K562 (cell line): ENCODE data around the gene RREB1. TPM values are rescaled to one million over a fixed set of nuclear protein-coding genes. Genes with fewer than 3 reads are reported as not detected.

Experiments
- ATAC-seq: fragments of 200-7000 bp; cut with Tn5 transposase; 3 replicates; pipeline ENCODE4 v1.9.1; 2020; ENCODE audit warnings: moderate library complexity
- BruUV-seq: library from RNA; stranded (reverse); fragments of 400-500 nt; replicated peaks from 2 replicates; lab custom pipeline; 2021; lab: Mats Ljungman, UMichigan
- CTCF ChIA-PET: fragments of 300-600 bp; formaldehyde crosslinking; extraction: SDS; loops from one replicate; lab custom pipeline; 2021; ENCODE audit warnings: low intra/inter-chr PET ratio; lab: Yijun Ruan, JAX
- POLR2A ChIA-PET: fragments of 300-600, 350-650 bp; sonication (Branson Sonifier 250); formaldehyde crosslinking; extraction: SDS; loops from one replicate; lab custom pipeline; 2021; ENCODE audit warnings: antibody characterized with exemption, inconsistent platforms; lab: Yijun Ruan, JAX
- DNase-seq, 4 experiments: peaks; one replicate each; pipeline versions ENCODE4 v3.0.0 to v3.0.0-alpha.2; 2011 to 2018; ENCODE audit warnings: low spot score in 3 of 4, mixed read lengths in 3 of 4; ENCODE audit errors: extremely low read depth in 1 of 4
- FAIRE-seq: peaks from 2 replicates; lab custom pipeline; 2011; peaks lifted over from hg19 to GRCh38; lab: Jason Lieb, UNC
- H2AFZ ChIP-seq: 2 replicates; pipeline ENCODE4 v1.6.0; 2011; ENCODE audit warnings: low read depth, low read length, control low read depth, inconsistent platforms
- H3K27ac ChIP-seq: fragments of 200-600 bp; 3 replicates; pipeline ENCODE4 v1.8.0; 2011; ENCODE audit warnings: low read depth, mild to moderate bottlenecking, control low read depth, inconsistent platforms, low read length, moderate library complexity, mixed read lengths; ENCODE audit errors: extremely low read depth
- H3K27me3 ChIP-seq, 2 experiments: fragments of 300-600 bp in 1 of 2; 2 replicates in 1 of 2; 3 replicates in 1 of 2; pipeline versions ENCODE4 v1.6.0 to v1.8.0; 2011; ENCODE audit warnings: inconsistent platforms in 2 of 2, low read length in 2 of 2, mild to moderate bottlenecking in 1 of 2, mixed read lengths in 1 of 2, moderate library complexity in 1 of 2; ENCODE audit not compliant: control insufficient read depth in 2 of 2, insufficient read depth in 2 of 2
- H3K36me3 ChIP-seq: fragments of 300-600 bp; 3 replicates; pipeline ENCODE4 v1.8.0; 2011; ENCODE audit warnings: mild to moderate bottlenecking, low read length, inconsistent platforms; ENCODE audit not compliant: control insufficient read depth, insufficient read depth
- H3K4me1 ChIP-seq, 2 experiments: fragments of 200-600 bp in 1 of 2; replicated peaks in 1 of 2; 2 replicates in 1 of 2; 3 replicates in 1 of 2; pipeline versions ENCODE4 v1.5.1 to v1.8.0; 2011; ENCODE audit warnings: inconsistent platforms in 2 of 2, low read length in 2 of 2, mild to moderate bottlenecking in 1 of 2, mixed read lengths in 1 of 2, moderate library complexity in 1 of 2; ENCODE audit not compliant: control insufficient read depth in 2 of 2, insufficient read depth in 2 of 2
- H3K4me2 ChIP-seq: 2 replicates; pipeline ENCODE4 v1.6.1; 2011; ENCODE audit warnings: low read length, control low read depth, inconsistent platforms, mixed read lengths; ENCODE audit not compliant: insufficient read depth
- H3K4me3 ChIP-seq: fragments of 200-600 bp; sonication (generic), shearing (Covaris generic); 2 replicates; pipeline ENCODE4 v1.5.1; 2016; ENCODE audit warnings: control low read depth, inconsistent platforms
- H3K79me2 ChIP-seq: fragments of 200-600 bp; 3 replicates; pipeline ENCODE4 v1.8.0; 2011; ENCODE audit warnings: low read length, inconsistent platforms; ENCODE audit not compliant: control insufficient read depth, insufficient read depth
- H3K9ac ChIP-seq, 2 experiments: 2 replicates each; pipeline versions ENCODE4 v1.6.0 to v1.6.1; 2011; ENCODE audit warnings: low read depth in 2 of 2, low read length in 2 of 2, control low read depth in 1 of 2, inconsistent platforms in 1 of 2, mild to moderate bottlenecking in 1 of 2, mixed read lengths in 1 of 2; ENCODE audit not compliant: insufficient read depth in 1 of 2
- H3K9me1 ChIP-seq: one replicate; pipeline ENCODE4 v1.6.0; 2011; ENCODE audit warnings: inconsistent platforms, mild to moderate bottlenecking, low read length, moderate library complexity; ENCODE audit not compliant: control insufficient read depth, insufficient read depth
- H3K9me3 ChIP-seq: replicated peaks from 2 replicates; pipeline ENCODE4 v1.5.1; 2011; ENCODE audit warnings: low read depth, low read length, inconsistent platforms; ENCODE audit not compliant: control insufficient read depth, insufficient read depth
- H4K20me1 ChIP-seq: replicated peaks from 2 replicates; pipeline ENCODE4 v1.6.1; 2011; ENCODE audit warnings: low read length, inconsistent platforms, mixed read lengths; ENCODE audit not compliant: control insufficient read depth, insufficient read depth
- ADNP ChIP-seq: fragments of 200-800 bp; sonication (Bioruptor generic); IDR thresholded peaks from 2 replicates; pipeline ENCODE4 v1.6.1; 2016; ENCODE audit warnings: missing genetic modification characterization, missing compliant biosample characterization
- ARID1B ChIP-seq: fragments of 450-650 bp; IDR thresholded peaks from 2 replicates; pipeline ENCODE4 v1.6.1; 2016; ENCODE audit warnings: antibody characterized with exemption, mild to moderate bottlenecking, inconsistent platforms
- ARID2 ChIP-seq: fragments of 450-650 bp; IDR thresholded peaks from 2 replicates; pipeline ENCODE4 v1.6.1; 2017; ENCODE audit warnings: antibody characterized with exemption, mild to moderate bottlenecking
- BHLHE40 ChIP-seq: IDR thresholded peaks from 2 replicates; pipeline ENCODE4 v1.6.1; 2011; ENCODE audit warnings: low read length, improper control_type of control experiment
- CBFA2T2 ChIP-seq: fragments of 450-650 bp; conservative IDR thresholded peaks from 2 replicates; pipeline ENCODE4 v1.6.1; 2017; ENCODE audit warnings: mild to moderate bottlenecking
- CBFA2T3 ChIP-seq: fragments of 450-650 bp; IDR thresholded peaks from 2 replicates; pipeline ENCODE4 v1.6.1; 2017
- CHD1 ChIP-seq: fragments of 200-600 bp; sonication (generic); IDR thresholded peaks from one replicate; pipeline ENCODE4 v1.6.1; 2012; ENCODE audit warnings: mild to moderate bottlenecking, moderate library complexity, low read length, inconsistent platforms
- DDX20 ChIP-seq: fragments of 450-650 bp; IDR thresholded peaks from 2 replicates; pipeline ENCODE4 v1.6.1; 2016; ENCODE audit warnings: missing genetic modification characterization, low read depth, mild to moderate bottlenecking, missing compliant biosample characterization, moderate library complexity
- DEAF1 ChIP-seq: fragments of 450-650 bp; formaldehyde crosslinking; IDR thresholded peaks from 2 replicates; pipeline ENCODE4 v1.4.0; 2020; ENCODE audit warnings: mild to moderate bottlenecking, moderate library complexity
- EZH2 ChIP-seq: IDR thresholded peaks from 2 replicates; pipeline ENCODE4 v1.6.1; 2012; ENCODE audit warnings: low read depth, mild to moderate bottlenecking, inconsistent platforms, low read length, borderline replicate concordance
- FOXA3 ChIP-seq, 2 experiments: fragments of 450-650 bp in 1 of 2; sonication (generic) in 1 of 2; formaldehyde crosslinking; IDR thresholded peaks in 1 of 2; conservative IDR thresholded peaks in 1 of 2; 2 replicates each; pipeline versions ENCODE4 v1.4.0 to v1.8.0; 2020 to 2022; ENCODE audit warnings: mild to moderate bottlenecking in 2 of 2, missing genetic modification reagents in 1 of 2
- GTF2A2 ChIP-seq: IDR thresholded peaks from 2 replicates; pipeline ENCODE4 v1.6.1; 2016; ENCODE audit warnings: mild to moderate bottlenecking, missing genetic modification characterization, missing compliant biosample characterization
- SMARCA4 ChIP-seq: fragments of 450-650 bp; IDR thresholded peaks from 2 replicates; pipeline ENCODE4 v1.6.1; 2016
- SMC3 ChIP-seq: conservative IDR thresholded peaks from 2 replicates; pipeline ENCODE4 v1.6.1; 2011; ENCODE audit warnings: low read depth, low read length, improper control_type of control experiment; ENCODE audit not compliant: insufficient read depth
- SRSF3 ChIP-seq: fragments of 200-400 bp; formaldehyde crosslinking; IDR thresholded peaks from 2 replicates; pipeline ENCODE4 v1.6.1; 2016; ENCODE audit warnings: mild to moderate bottlenecking, low read length, moderate library complexity; ENCODE audit not compliant: insufficient read depth
- STAG1 ChIP-seq: sonication (generic); formaldehyde crosslinking; IDR thresholded peaks from 2 replicates; pipeline ENCODE4 v1.5.0; 2020; ENCODE audit warnings: missing genetic modification reagents, borderline replicate concordance
- TCF15 ChIP-seq: fragments of 250-450 bp; sonication (Bioruptor Pico); IDR thresholded peaks from 2 replicates; pipeline ENCODE4 v1.8.0; 2022; ENCODE audit warnings: moderate library complexity, mild to moderate bottlenecking, inconsistent platforms
- TCF3 ChIP-seq: sonication (generic); formaldehyde crosslinking; IDR thresholded peaks from 2 replicates; pipeline ENCODE4 v1.4.0; 2020; ENCODE audit warnings: mild to moderate bottlenecking, missing genetic modification reagents
- TCF7 ChIP-seq: sonication (generic); IDR thresholded peaks from 2 replicates; pipeline ENCODE4 v1.6.1; 2016; ENCODE audit warnings: antibody characterized with exemption, borderline replicate concordance
- TEAD4 ChIP-seq, 2 experiments: sonication (generic) in 1 of 2; formaldehyde crosslinking in 1 of 2; IDR thresholded peaks; 2 replicates each; pipeline versions ENCODE4 v1.6.1 to v1.8.0; 2012 to 2022; ENCODE audit warnings: borderline replicate concordance in 1 of 2, inconsistent platforms in 1 of 2, low read length in 1 of 2, mild to moderate bottlenecking in 1 of 2, missing genetic modification reagents in 1 of 2
- ZNF644 ChIP-seq: fragments of 200-800 bp; sonication (Bioruptor generic); IDR thresholded peaks from 2 replicates; pipeline ENCODE4 v1.6.1; 2016; ENCODE audit warnings: low read depth, missing genetic modification characterization, missing compliant biosample characterization
- WGBS: fragments of 100-300 bp; shearing (Covaris generic); methylation state at CpG from one replicate; pipeline ENCODE4 v1.1.6; 2016; ENCODE audit warnings: low coverage, mixed read lengths; ENCODE audit not compliant: insufficient coverage; ENCODE audit errors: missing lambda C conversion rate; 5-methylcytosine and 5-hydroxymethylcytosine counted together
- in situ Hi-C: fragments of 300-500 bp; cut with MboI; formaldehyde crosslinking; loops from 4 replicates; pipeline ENCODE4 v1.15.0; 2018; ENCODE audit warnings: inconsistent platforms, mixed read lengths
- intact Hi-C: fragments of 100-400 bp; cut with micrococcal nuclease; formaldehyde crosslinking; loops from 2 replicates; pipeline ENCODE4 v1.14.2; 2022
- polyA plus RNA-seq, 8 experiments: library from polyadenylated mRNA; depleted of rRNA in 4 of 8; stranded (reverse) in 5 of 8; unstranded in 3 of 8; fragments of >200 nt; fragmentation: Nextera tagmentation in 2 of 8; fragmentation: Illumina TruSeq in 1 of 8; extraction: Ambion mirVana in 2 of 8; extraction: Trizol in 1 of 8; gene quantifications; 2 replicates each; pipeline versions ENCODE4 v1.2.1 to v1.2.3, GENCODE V29; 2011 to 2014; ENCODE audit warnings: inconsistent platforms in 1 of 8, missing spikeins in 1 of 8
- total RNA-seq, 7 experiments: library from RNA; depleted of rRNA in 6 of 7; stranded (reverse); fragments of >200 nt in 6 of 7; fragmentation: Illumina TruSeq in 2 of 7; extraction: Trizol in 2 of 7; gene quantifications; 2 replicates each; pipeline versions ENCODE4 v1.2.1 to v1.2.3, GENCODE V29; 2011 to 2021; ENCODE audit warnings: low replicate concordance in 1 of 7

Gene RREB1
- total and polyA plus RNA-seq, 9 of the 15 experiments (the other 6 are each of a cell fraction or from before 2014, with no cell fraction given): 3.3 to 64.2 (median 19.3) TPM

DNA sequence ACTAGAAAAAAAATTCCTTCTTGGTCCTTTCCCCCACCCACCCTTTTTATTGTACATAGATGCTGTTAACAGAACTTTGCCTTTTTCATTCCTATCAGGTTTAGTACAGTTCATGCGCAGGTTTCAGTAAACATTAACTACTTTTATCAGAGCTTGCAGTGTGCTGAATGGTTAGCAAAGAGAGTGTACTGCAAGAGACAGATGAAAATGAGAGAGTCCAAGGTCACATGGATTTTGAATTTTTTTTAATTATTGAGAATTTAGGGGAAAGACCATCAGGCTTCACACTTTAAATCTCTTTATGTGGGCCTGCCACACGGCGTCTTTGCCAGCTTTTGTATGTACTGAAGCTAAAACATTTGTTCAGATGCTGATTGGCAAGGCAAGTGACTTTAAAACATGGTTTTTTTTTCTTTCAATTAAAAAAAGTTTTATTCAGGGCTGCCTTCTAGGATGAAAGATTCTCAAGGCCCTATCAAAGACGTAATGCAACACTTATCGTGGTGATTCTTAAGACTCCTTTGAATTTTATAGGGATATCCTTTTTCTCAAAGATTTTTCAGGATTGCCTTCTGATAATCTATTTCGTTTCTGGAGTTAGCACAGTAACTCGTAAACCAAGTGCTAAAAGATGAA lies 32.2 kb downstream of the RREB1 start:
- H3K9me1 ChIP-seq: no peaks in the 10 kb centered on the region
- CTCF ChIA-PET: no interaction called here
- H3K9me3 ChIP-seq: no peaks in the 10 kb centered on the region
- H3K4me3 ChIP-seq: peak overlapping the region; percentile 39; the same call in 1 of the 2 replicates
- in situ Hi-C loops (no loop called here), intact Hi-C loops (loop anchor here (2.0 kb wide), 1 partner anchor 33 kb away; the partner anchor contains the start of gene RREB1)
- H2AFZ ChIP-seq: no peak overlapping the region
- peak overlapping the region; percentile 92 for H3K27ac ChIP-seq
- H3K36me3 ChIP-seq: peaks cover 8% of the 10 kb centered on the region
- BruUV-seq: no TSS peak
- no peaks in the 10 kb centered on the region for H3K27me3 ChIP-seq
- peaks cover 42 to 81% of the 10 kb centered on the region in 2 experiments for H3K4me1 ChIP-seq
- peak; percentile 35 for FAIRE-seq
- 6% methylated on average over 7 of the region's 7 CpGs for WGBS
- H3K9ac ChIP-seq: peak overlapping the region in 1 of 2 experiments; percentile 78; a peak in 2 of 4 replicates
- peak in 2 of 4 experiments; percentile 41 to 73 for DNase-seq
- POLR2A ChIA-PET: interaction anchor here (0.7 to 3.2 kb wide), 8 partner anchors 8 to 276 kb away, joined by 3 to 12 read pairs (median 4); no protein-coding TSS in a partner anchor
- ATAC-seq: peak; percentile 5; the same call in 1 of the 3 replicates
- H4K20me1 ChIP-seq: no peaks in the 10 kb centered on the region
- H3K4me2 ChIP-seq: peak overlapping the region; percentile 77
- peaks cover 99% of the 10 kb centered on the region for H3K79me2 ChIP-seq
- TF ChIP-seq TCF15 (CRISPR knock-in tag) (0 out of 2 replicates have a peak, but pooled peaks have one; percentile 44), ZNF644 (tag) (no peak), DDX20 (tag) (no peak), BHLHE40 (no peak), CHD1 (peak; percentile 37), STAG1 (CRISPR knock-in tag) (no peak), SRSF3 (no peak), SMC3 (no peak), CBFA2T3 (peak; percentile 84), ARID2 (no peak), FOXA3 (CRISPR knock-in tag; conservative IDR thresholded peaks at IDR 0.05 in 1 of 2, IDR thresholded peaks at IDR 0.05 in 1 of 2) (0 out of 4 replicates have a peak, but pooled peaks of 1 of the 2 experiments have one; percentile 4), CBFA2T2 (peak; percentile 67), GTF2A2 (tag) (no peak), TCF7 (no peak), EZH2 (no peak), ADNP (tag) (0 out of 2 replicates have a peak, but pooled peaks have one; percentile 54), ARID1B (peak; percentile 74), TEAD4 (IDR thresholded peaks at IDR 0.05; ENCODE audit: low read length) (peak; percentile 55; the same call in 1 of the 2 replicates), TEAD4 (CRISPR knock-in tag; IDR thresholded peaks at IDR 0.05; ENCODE audit: borderline replicate concordance) (no peak), TCF3 (peak; percentile 70), DEAF1 (CRISPR knock-in tag) (0 out of 2 replicates have a peak, but pooled peaks have one; percentile 19), SMARCA4 (peak; percentile 54; the same call in 1 of the 2 replicates)
